ENCODE data around the gene SRSF10. TPM values are rescaled to one million over a fixed set of nuclear protein-coding genes. Genes with fewer than 3 reads are reported as not detected.
"Not testable (repeated sequence)": the region's sequence is repeated elsewhere in the genome, so short reads cannot be mapped to it uniquely, and the experiment has no call there.

The SRSF10 gene
- total and polyA plus RNA-seq, 9 of the 15 experiments (the other 6 are each of a cell fraction or from before 2014, with no cell fraction given) = 154 to 264 (median 205) TPM

- FAIRE-seq = no peak
- TF ChIP-seq VEZF1 (CRISPR knock-in tag; IDR thresholded peaks at IDR 0.05) = peak; percentile 27; the same call in 1 of the 2 replicates
- no peak for TF ChIP-seq ZBED1 (IDR thresholded peaks at IDR 0.05)
- POLR2A ChIA-PET = interaction anchor here (0.7 kb wide), 1 partner anchor 9 kb away, joined by 3 read pairs; the partner anchor contains the start of gene SRSF10
These were observed 9.1 kb upstream of the SRSF10 start for GRCh38 chr1:23989263-23989662.

GRCh38 chr1:23987038-23987437, 6.9 kb upstream of the SRSF10 start:
- H3K9me1 ChIP-seq (ENCODE audit: control insufficient read depth, insufficient read depth, low read length); POLR2A ChIA-PET; H3K36me3 ChIP-seq (ENCODE audit: control insufficient read depth, insufficient read depth, low read length); CTCF ChIA-PET (ENCODE audit: low intra/inter-chr PET ratio); H3K4me3 ChIP-seq; H3K4me2 ChIP-seq (ENCODE audit: insufficient read depth, low read length); FAIRE-seq; H3K4me1 ChIP-seq (replicated peaks in 1 of 2; ENCODE audit: control insufficient read depth in 2 of 2, insufficient read depth in 2 of 2, low read length in 2 of 2); H3K9ac ChIP-seq (ENCODE audit: insufficient read depth in 1 of 2, low read depth in 2 of 2, low read length in 2 of 2); in situ Hi-C loops (cut with MboI); H3K79me2 ChIP-seq (ENCODE audit: control insufficient read depth, insufficient read depth, low read length); H3K27ac ChIP-seq (ENCODE audit: extremely low read depth, low read depth, low read length); ATAC-seq; H2AFZ ChIP-seq (ENCODE audit: low read depth, low read length); BruUV-seq (replicated peaks); H3K27me3 ChIP-seq (ENCODE audit: control insufficient read depth in 2 of 2, insufficient read depth in 2 of 2, low read length in 2 of 2); intact Hi-C loops (cut with micrococcal nuclease); H3K9me3 ChIP-seq (replicated peaks; ENCODE audit: control insufficient read depth, insufficient read depth, low read depth, low read length); DNase-seq (ENCODE audit: extremely low read depth in 1 of 4, low spot score in 3 of 4); H4K20me1 ChIP-seq (replicated peaks; ENCODE audit: control insufficient read depth, insufficient read depth, low read length): not testable (repeated sequence)
- 48% methylated on average over 10 of the region's 23 CpGs for WGBS (ENCODE audit: insufficient coverage, low coverage, missing lambda C conversion rate)

More at GRCh38 chr1:23989263-23989662, 9.1 kb upstream of the SRSF10 start:
- H2AFZ ChIP-seq (ENCODE audit: low read depth, low read length) = no peak overlapping the region
- H4K20me1 ChIP-seq (replicated peaks; ENCODE audit: control insufficient read depth, insufficient read depth, low read length) = no peaks in the 10 kb centered on the region
- H3K9me1 ChIP-seq (ENCODE audit: control insufficient read depth, insufficient read depth, low read length) = no peaks in the 10 kb centered on the region
- H3K9me3 ChIP-seq (replicated peaks; ENCODE audit: control insufficient read depth, insufficient read depth, low read depth, low read length) = no peaks in the 10 kb centered on the region
- no peak for DNase-seq (ENCODE audit: extremely low read depth in 1 of 4, low spot score in 3 of 4)
- in situ Hi-C loops (cut with MboI) = no loop called here
- H3K36me3 ChIP-seq (ENCODE audit: control insufficient read depth, insufficient read depth, low read length) = no peaks in the 10 kb centered on the region
- H3K27me3 ChIP-seq (ENCODE audit: control insufficient read depth in 2 of 2, insufficient read depth in 2 of 2, low read length in 2 of 2) = no peaks in the 10 kb centered on the region
- H3K79me2 ChIP-seq (ENCODE audit: control insufficient read depth, insufficient read depth, low read length) = no peaks in the 10 kb centered on the region
- H3K27ac ChIP-seq (ENCODE audit: extremely low read depth, low read depth, low read length) = no peak overlapping the region
- H3K4me1 ChIP-seq (replicated peaks in 1 of 2; ENCODE audit: control insufficient read depth in 2 of 2, insufficient read depth in 2 of 2, low read length in 2 of 2) = no peaks in the 10 kb centered on the region
- 2% methylated on average over 3 of the region's 3 CpGs for WGBS (ENCODE audit: insufficient coverage, low coverage, missing lambda C conversion rate)
- no peak for ATAC-seq
- no peak overlapping the region for H3K9ac ChIP-seq (ENCODE audit: insufficient read depth in 1 of 2, low read depth in 2 of 2, low read length in 2 of 2)
- intact Hi-C loops (cut with micrococcal nuclease) = no loop called here
- no peak overlapping the region for H3K4me3 ChIP-seq
- CTCF ChIA-PET (ENCODE audit: low intra/inter-chr PET ratio) = no interaction called here
- BruUV-seq (replicated peaks) = no TSS peak
- no peak overlapping the region for H3K4me2 ChIP-seq (ENCODE audit: insufficient read depth, low read length)

Data from K562 (cell line).